Inferior parietal cortex (tissue), 1 donor: Measurements from ENCODE around the gene ANKRD24.
"Not testable (repeated sequence)": the region's sequence is repeated elsewhere in the genome, so short reads cannot be mapped to it uniquely, and the experiment has no call there.

Experiments
- DNase-seq: peaks from one replicate; pipeline ENCODE4 v3.0.0-alpha.2; 2016; ENCODE audit errors: extremely low spot score

Gene ANKRD24

GRCh38 chr19:4197625-4198466 lies 15.4 kb downstream of the ANKRD24 start:
- DNase-seq: no peak

- peak; percentile 22 for DNase-seq
Measured at GRCh38 chr19:4198467-4199126, 16.1 kb downstream of the ANKRD24 start.

GRCh38 chr19:4199699-4200293 lies 17.3 kb downstream of the ANKRD24 start:
- no peak for DNase-seq

GRCh38 chr19:4200940-4201542 lies 18.6 kb downstream of the ANKRD24 start:
- DNase-seq: no peak

GRCh38 chr19:4201798-4202197 lies 19.3 kb downstream of the ANKRD24 start:
- DNase-seq: no peak

GRCh38 chr19:4206818-4207484 lies 24.5 kb downstream of the ANKRD24 start:
- no peak for DNase-seq

- no peak for DNase-seq
Measured at GRCh38 chr19:4208385-4209094, 26.1 kb downstream of the ANKRD24 start.

GRCh38 chr19:4210166-4210731 lies 27.8 kb downstream of the ANKRD24 start:
- no peak for DNase-seq

GRCh38 chr19:4213116-4213515 lies 30.6 kb downstream of the ANKRD24 start:
- no peak for DNase-seq

- DNase-seq: no peak
Measured at GRCh38 chr19:4215807-4216206, 33.3 kb downstream of the ANKRD24 start.

GRCh38 chr19:4216846-4217245 lies 34.4 kb downstream of the ANKRD24 start:
- no peak for DNase-seq

GRCh38 chr19:4217429-4218264 lies 35.2 kb downstream of the ANKRD24 start:
- DNase-seq: no peak

GRCh38 chr19:4218523-4218922 lies 36.0 kb downstream of the ANKRD24 start:
- not testable (repeated sequence) for DNase-seq

GRCh38 chr19:4220188-4220587 lies 37.7 kb downstream of the ANKRD24 start:
- no peak for DNase-seq

GRCh38 chr19:4224470-4224869 lies 42.0 kb downstream of the ANKRD24 start:
- no peak for DNase-seq

- DNase-seq: no peak
Measured at GRCh38 chr19:4225885-4226284, 43.4 kb downstream of the ANKRD24 start.

- no peak for DNase-seq
Measured at GRCh38 chr19:4227771-4228170, 45.3 kb downstream of the ANKRD24 start.

GRCh38 chr19:4228765-4229178 lies 46.3 kb downstream of the ANKRD24 start:
- DNase-seq: no peak

- no peak for DNase-seq
Measured at GRCh38 chr19:4229179-4229931, 46.9 kb downstream of the ANKRD24 start, which contains the start of gene EBI3. Gene EBI3 (plus strand): TSS chr19:4229523. CDS start chr19:4229551, 28 bp downstream.
